Measurements from ENCODE around the gene CNOT3. TPM values are rescaled to one million over a fixed set of nuclear protein-coding genes. Genes with fewer than 3 reads are reported as not detected.
"Not testable (repeated sequence)": the region's sequence is repeated elsewhere in the genome, so short reads cannot be mapped to it uniquely, and the experiment has no call there.

Gene CNOT3
- total RNA-seq, 1 experiment from 2014 or later: 77.7 TPM

GRCh38 chr19:54191011-54191810, 53.6 kb downstream of the CNOT3 start, which contains the start of gene TSEN34:
Gene TSEN34 (plus strand): TSS chr19:54191308. CDS start chr19:54191365, 57 bp downstream.
- ChIA-PET CTCF (interaction anchor here (0.6 to 2.9 kb wide), 6 partner anchors 18 to 161 kb away, joined by 3 to 21 read pairs (median 4); partner anchors contain the start of gene TMC4), POLR2A (interaction anchor here (0.5 to 5.7 kb wide), 10 partner anchors 8 to 1510 kb away, joined by 3 to 98 read pairs (median 14); partner anchors contain the start of genes CNOT3, FIZ1, LENG1 and LENG9)
- H3K27me3 Mint-ChIP-seq (ENCODE audit: insufficient read depth, unreplicated experiment): no peaks in the 10 kb centered on the region
- peak; percentile 61 to 94 for DNase-seq
- Histone ChIP-seq H3K36me3 (ENCODE audit: control insufficient read depth, insufficient read depth, low read length) (no peaks in the 10 kb centered on the region; the same call in 1 of the 2 replicates), H3K9me3 (no peaks in the 10 kb centered on the region), H3K4me3 (ENCODE audit: low read depth, low read length) (peak within 1 kb of the TSS; percentile 97), H3K27me3 (replicated peaks; ENCODE audit: control insufficient read depth, insufficient read depth, low read length) (no peaks in the 10 kb centered on the region), H3K4me1 (0 out of 2 replicates have a peak, but pooled peaks cover 6% of the 10 kb centered on the region)
- no peaks in the 10 kb centered on the region for H3K9me3 Mint-ChIP-seq (ENCODE audit: unreplicated experiment)
- peak within 1 kb of the TSS; percentile 98 for H3K27ac Mint-ChIP-seq (ENCODE audit: unreplicated experiment)
- H3K36me3 Mint-ChIP-seq (ENCODE audit: insufficient read depth, unreplicated experiment): peaks cover 80% of the 10 kb centered on the region
- H3K4me3 Mint-ChIP-seq (ENCODE audit: unreplicated experiment): peak within 1 kb of the TSS; percentile 85
- peaks cover 34% of the 10 kb centered on the region for H3K4me1 Mint-ChIP-seq (ENCODE audit: low read depth, unreplicated experiment)
- TF ChIP-seq CTCF (IDR thresholded peaks at IDR 0.05; ENCODE audit: insufficient read depth in 1 of 2, low read depth in 1 of 2, low read length in 1 of 2, severe bottlenecking in 1 of 2, unreplicated experiment in 1 of 2): no peak
- intact Hi-C loops (cut with micrococcal nuclease; ENCODE audit: unreplicated experiment): loop anchor here (5.0 kb wide), 1 partner anchor 271 kb away; the partner anchor contains the start of gene LENG9
- TSS peak; percentile 44 for BruUV-seq (replicated peaks)

GRCh38 chr19:54191811-54192453, 54.4 kb downstream of the CNOT3 start:
- intact Hi-C loops (cut with micrococcal nuclease; ENCODE audit: unreplicated experiment): loop anchor here (5.0 kb wide), 1 partner anchor 270 kb away; the partner anchor contains the start of gene LENG9
- peak overlapping the region; percentile 97 for H3K4me3 ChIP-seq (ENCODE audit: low read depth, low read length)
- 0 out of 2 replicates have a peak, but pooled peaks cover 6% of the 10 kb centered on the region for H3K4me1 ChIP-seq
- Mint-ChIP-seq H3K9me3 (ENCODE audit: unreplicated experiment) (no peaks in the 10 kb centered on the region), H3K4me1 (ENCODE audit: low read depth, unreplicated experiment) (peaks cover 28% of the 10 kb centered on the region), H3K4me3 (ENCODE audit: unreplicated experiment) (peak overlapping the region; percentile 85), H3K36me3 (ENCODE audit: insufficient read depth, unreplicated experiment) (peaks cover 75% of the 10 kb centered on the region), H3K27me3 (ENCODE audit: insufficient read depth, unreplicated experiment) (no peaks in the 10 kb centered on the region), H3K27ac (ENCODE audit: unreplicated experiment) (peak overlapping the region; percentile 98)
- no peaks in the 10 kb centered on the region; the same call in 1 of the 2 replicates for H3K36me3 ChIP-seq (ENCODE audit: control insufficient read depth, insufficient read depth, low read length)
- H3K27me3 ChIP-seq (replicated peaks; ENCODE audit: control insufficient read depth, insufficient read depth, low read length): no peaks in the 10 kb centered on the region
- POLR2A ChIA-PET: interaction anchor here (0.5 to 5.7 kb wide), 6 partner anchors 8 to 1510 kb away, joined by 4 to 98 read pairs (median 38); partner anchors contain the start of genes CNOT3, RPS9 and TMC4
- no peak for TF ChIP-seq CTCF (IDR thresholded peaks at IDR 0.05; ENCODE audit: insufficient read depth in 1 of 2, low read depth in 1 of 2, low read length in 1 of 2, severe bottlenecking in 1 of 2, unreplicated experiment in 1 of 2)
- H3K9me3 ChIP-seq: no peaks in the 10 kb centered on the region
- no TSS peak for BruUV-seq (replicated peaks)
- no peak for DNase-seq
- CTCF ChIA-PET: interaction anchor here (2.0 kb wide), 1 partner anchor 19 kb away, joined by 10 read pairs; the partner anchor contains the start of gene TMC4

GRCh38 chr19:54193011-54193410, 55.4 kb downstream of the CNOT3 start:
- no peaks in the 10 kb centered on the region; the same call in 1 of the 2 replicates for H3K36me3 ChIP-seq (ENCODE audit: control insufficient read depth, insufficient read depth, low read length)
- intact Hi-C loops (cut with micrococcal nuclease; ENCODE audit: unreplicated experiment): loop anchor here (5.0 kb wide), 1 partner anchor 269 kb away; the partner anchor contains the start of gene LENG9
- H3K36me3 Mint-ChIP-seq (ENCODE audit: insufficient read depth, unreplicated experiment): peaks cover 69% of the 10 kb centered on the region
- POLR2A ChIA-PET: interaction anchor here (5.7 kb wide), 1 partner anchor 7 kb away, joined by 98 read pairs; the partner anchor contains the start of gene RPS9
- H3K4me3 Mint-ChIP-seq (ENCODE audit: unreplicated experiment): peak overlapping the region; percentile 85
- H3K27ac Mint-ChIP-seq (ENCODE audit: unreplicated experiment): peak overlapping the region; percentile 98
- no TSS peak for BruUV-seq (replicated peaks)
- H3K4me3 ChIP-seq (ENCODE audit: low read depth, low read length): no peak overlapping the region
- H3K4me1 ChIP-seq: 0 out of 2 replicates have a peak, but pooled peaks cover 1% of the 10 kb centered on the region
- H3K9me3 ChIP-seq: no peaks in the 10 kb centered on the region
- no peaks in the 10 kb centered on the region for H3K9me3 Mint-ChIP-seq (ENCODE audit: unreplicated experiment)
- CTCF ChIA-PET: no interaction called here
- H3K27me3 Mint-ChIP-seq (ENCODE audit: insufficient read depth, unreplicated experiment): no peaks in the 10 kb centered on the region
- peaks cover 19% of the 10 kb centered on the region for H3K4me1 Mint-ChIP-seq (ENCODE audit: low read depth, unreplicated experiment)
- no peak for TF ChIP-seq CTCF (IDR thresholded peaks at IDR 0.05; ENCODE audit: insufficient read depth in 1 of 2, low read depth in 1 of 2, low read length in 1 of 2, severe bottlenecking in 1 of 2, unreplicated experiment in 1 of 2)
- H3K27me3 ChIP-seq (replicated peaks; ENCODE audit: control insufficient read depth, insufficient read depth, low read length): no peaks in the 10 kb centered on the region
- DNase-seq: no peak

- H3K4me3 ChIP-seq (ENCODE audit: low read depth, low read length); BruUV-seq (replicated peaks); H3K9me3 Mint-ChIP-seq (ENCODE audit: unreplicated experiment); DNase-seq; H3K9me3 ChIP-seq; H3K4me3 Mint-ChIP-seq (ENCODE audit: unreplicated experiment); H3K27me3 Mint-ChIP-seq (ENCODE audit: insufficient read depth, unreplicated experiment); H3K27ac Mint-ChIP-seq (ENCODE audit: unreplicated experiment); POLR2A ChIA-PET; CTCF ChIA-PET; H3K4me1 ChIP-seq; H3K27me3 ChIP-seq (replicated peaks; ENCODE audit: control insufficient read depth, insufficient read depth, low read length); H3K36me3 ChIP-seq (ENCODE audit: control insufficient read depth, insufficient read depth, low read length): not testable (repeated sequence)
- intact Hi-C loops (cut with micrococcal nuclease; ENCODE audit: unreplicated experiment): loop anchor here (5.0 kb wide), 1 partner anchor 268 kb away; the partner anchor contains the start of gene LENG9
- Mint-ChIP-seq H3K4me1 (ENCODE audit: low read depth, unreplicated experiment) (peaks cover 19% of the 10 kb centered on the region), H3K36me3 (ENCODE audit: insufficient read depth, unreplicated experiment) (peaks cover 64% of the 10 kb centered on the region)
Measured at GRCh38 chr19:54194463-54194862, 56.9 kb downstream of the CNOT3 start.

All from Caco-2 (cell line).